Endothelial cell of umbilical vein (primary cell): ENCODE results near the gene TEC.

Experiments
- CTCF ChIP-seq, 2 donors: IDR thresholded peaks; 1 replicate in 1 of 2; 2 replicates in 1 of 2; pipeline ENCODE4 v1.5.1; 2011; ENCODE audit warnings: low read length in 2 of 2, mild to moderate bottlenecking in 2 of 2, moderate library complexity in 2 of 2, control low read depth in 1 of 2, inconsistent platforms in 1 of 2, low read depth in 1 of 2; ENCODE audit not compliant: insufficient read depth in 1 of 2; ENCODE audit errors: extremely low read depth in 1 of 2
- GATA2 ChIP-seq: IDR thresholded peaks from 2 replicates; pipeline ENCODE4 v1.7.0; 2011; ENCODE audit warnings: low read depth, mild to moderate bottlenecking, moderate library complexity, mixed read lengths, low read length; ENCODE audit not compliant: insufficient read length, insufficient read depth

GRCh38 chr4:48261281-48261680, 8.4 kb downstream of the TEC start:
- no peak for TF ChIP-seq CTCF (IDR thresholded peaks at IDR 0.05; ENCODE audit: extremely low read depth in 1 of 2, insufficient read depth in 1 of 2, low read depth in 1 of 2, low read length in 2 of 2)
- TF ChIP-seq GATA2: no peak
